Lower leg skin (tissue), 3 donors: ENCODE measurements around the gene SLFNL1.

Experiments used
- POLR2A ChIP-seq, 2 donors: fragments of 450-650 bp; IDR thresholded peaks; one replicate each; pipeline ENCODE4 v1.6.1; 2016 to 2017; ENCODE audit warnings: antibody characterized with exemption in 2 of 2, mild to moderate bottlenecking in 1 of 2, moderate library complexity in 1 of 2
- TF ChIP-seq, protein P1 (sequence below), 3 donors: fragments of 450-650 bp; IDR thresholded peaks; one replicate each; pipeline ENCODE4 v1.5.1; 2016; ENCODE audit warnings: antibody characterized with exemption in 3 of 3, mild to moderate bottlenecking in 3 of 3, moderate library complexity in 2 of 3

DNA sequence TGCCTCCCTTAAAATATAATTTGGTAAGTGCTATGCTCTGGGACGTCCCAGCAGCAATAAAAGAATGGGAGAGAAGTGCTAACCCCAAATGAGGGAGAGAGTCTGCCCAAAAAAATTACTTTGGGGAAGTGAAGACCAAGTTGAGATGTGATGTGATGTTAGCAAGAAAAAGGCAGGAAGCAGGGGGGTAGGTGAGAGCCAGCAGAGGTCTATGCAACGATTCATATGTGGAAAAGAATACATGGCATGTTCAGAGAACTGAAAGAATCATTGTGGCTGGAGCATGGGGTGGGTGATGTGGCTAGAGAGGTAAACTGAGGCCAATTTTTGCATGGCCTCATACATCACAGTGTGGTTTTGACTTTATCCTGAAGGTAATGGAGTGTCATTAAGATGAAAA lies 47.6 kb downstream of the SLFNL1 start:
- TF ChIP-seq, protein P1, sequence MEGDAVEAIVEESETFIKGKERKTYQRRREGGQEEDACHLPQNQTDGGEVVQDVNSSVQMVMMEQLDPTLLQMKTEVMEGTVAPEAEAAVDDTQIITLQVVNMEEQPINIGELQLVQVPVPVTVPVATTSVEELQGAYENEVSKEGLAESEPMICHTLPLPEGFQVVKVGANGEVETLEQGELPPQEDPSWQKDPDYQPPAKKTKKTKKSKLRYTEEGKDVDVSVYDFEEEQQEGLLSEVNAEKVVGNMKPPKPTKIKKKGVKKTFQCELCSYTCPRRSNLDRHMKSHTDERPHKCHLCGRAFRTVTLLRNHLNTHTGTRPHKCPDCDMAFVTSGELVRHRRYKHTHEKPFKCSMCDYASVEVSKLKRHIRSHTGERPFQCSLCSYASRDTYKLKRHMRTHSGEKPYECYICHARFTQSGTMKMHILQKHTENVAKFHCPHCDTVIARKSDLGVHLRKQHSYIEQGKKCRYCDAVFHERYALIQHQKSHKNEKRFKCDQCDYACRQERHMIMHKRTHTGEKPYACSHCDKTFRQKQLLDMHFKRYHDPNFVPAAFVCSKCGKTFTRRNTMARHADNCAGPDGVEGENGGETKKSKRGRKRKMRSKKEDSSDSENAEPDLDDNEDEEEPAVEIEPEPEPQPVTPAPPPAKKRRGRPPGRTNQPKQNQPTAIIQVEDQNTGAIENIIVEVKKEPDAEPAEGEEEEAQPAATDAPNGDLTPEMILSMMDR (IDR thresholded peaks at IDR 0.05) = no peak
- no peak for TF ChIP-seq POLR2A (IDR thresholded peaks at IDR 0.05)
